ENCODE measurements around the gene CIP2A.

DNA sequence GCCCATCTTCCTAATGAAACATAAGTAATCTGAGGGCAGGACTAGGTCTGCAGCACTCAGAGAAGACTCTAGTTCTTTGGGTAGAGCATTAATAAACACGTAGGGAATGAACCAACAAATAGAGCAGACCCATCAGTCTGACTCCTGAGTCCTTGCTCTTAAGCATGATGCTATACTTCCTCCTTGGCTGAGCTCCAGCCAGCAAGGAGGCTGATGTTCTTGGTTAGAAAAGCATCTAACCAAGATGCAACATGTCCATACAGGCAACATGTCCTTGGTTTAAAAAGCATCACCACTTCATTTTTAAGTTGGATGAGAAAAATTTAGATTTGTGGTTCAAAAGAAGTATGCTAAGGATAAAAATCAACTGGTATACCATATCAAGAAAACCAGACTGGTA, 70.3 kb downstream of the CIP2A start:
- TF ChIP-seq CTCF (IDR thresholded peaks at IDR 0.05; ENCODE audit: low read length) (no peak), EZH2 (optimal IDR thresholded peaks at IDR 0.05; ENCODE audit: low read depth, low read length) (no peak), EZH2phosphoT487 (IDR thresholded peaks at IDR 0.05; ENCODE audit: low read length) (no peak)

Data from MM.1S (cell line).